ENCODE measurements around the gene CMTR1. TPM values are rescaled to one million over a fixed set of nuclear protein-coding genes. Genes with fewer than 3 reads are reported as not detected.

Gene CMTR1
- total RNA-seq, 1 experiment from 2014 or later, result 34.8 TPM

DNA sequence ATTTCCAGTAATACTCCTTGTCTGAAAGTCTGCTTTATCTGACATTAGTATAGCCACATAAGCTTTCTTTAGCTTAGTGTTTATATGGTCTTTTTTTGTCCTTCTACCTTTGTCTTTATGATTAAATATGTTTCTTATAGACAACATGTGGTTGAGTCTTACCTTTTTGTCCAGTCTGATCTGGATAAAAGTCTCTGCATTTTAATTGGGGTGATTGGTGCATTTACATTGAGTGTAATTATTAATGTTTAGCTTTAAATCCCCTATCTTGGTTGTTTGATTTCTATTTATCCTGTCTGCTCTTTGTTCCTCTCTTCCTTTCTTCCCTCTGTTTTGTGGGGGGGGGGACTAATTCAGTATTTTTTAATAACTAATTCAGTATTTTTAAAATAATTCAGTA lies 34.7 kb downstream of the CMTR1 start:
- H3K9me3 Mint-ChIP-seq, result peaks cover 3 to 4% of the 10 kb centered on the region in 2 experiments; a peak in 3 of 5 replicates
- Histone ChIP-seq H4K20me1 (ENCODE audit: control insufficient read depth, insufficient read depth, insufficient read length) (no peaks in the 10 kb centered on the region), H3K9me3 (ENCODE audit: control insufficient read depth, low read depth, low read length) (no peaks in the 10 kb centered on the region), H3K79me2 (ENCODE audit: insufficient read depth, low read length) (no peaks in the 10 kb centered on the region), H3K14ac (ENCODE audit: insufficient read depth, low read length) (no peak overlapping the region), H3K27me3 (ENCODE audit: insufficient read depth, low read length) (no peaks in the 10 kb centered on the region), H3K23ac (ENCODE audit: insufficient read length, low read depth, low read length) (no peak overlapping the region), H4K8ac (replicated peaks; ENCODE audit: insufficient read length, low read depth, low read length) (no peak overlapping the region), H3K18ac (ENCODE audit: insufficient read length, low read depth, low read length) (no peak overlapping the region), H3K23me2 (ENCODE audit: insufficient read length, low read depth, low read length, poor library complexity, severe bottlenecking) (no peaks in the 10 kb centered on the region), H3K27ac (ENCODE audit: insufficient read length, low read depth, low read length) (no peak overlapping the region), H2BK12ac (ENCODE audit: insufficient read length, low read depth, low read length) (no peak overlapping the region), H3K56ac (ENCODE audit: insufficient read length, low read depth, low read length) (no peak overlapping the region), H3T11ph (ENCODE audit: low read length) (no peak overlapping the region), H2BK15ac (ENCODE audit: low read depth, low read length) (no peak overlapping the region), H3K4me1 (ENCODE audit: insufficient read depth, low read length) (no peaks in the 10 kb centered on the region), H3K4me2 (ENCODE audit: insufficient read depth, insufficient read length, low read length) (no peak overlapping the region), H2AFZ (ENCODE audit: low read length) (no peak overlapping the region), H3K9ac (ENCODE audit: extremely low read depth, insufficient read length, low read length) (no peak overlapping the region), H4K91ac (ENCODE audit: insufficient read length, low read depth, low read length) (no peak overlapping the region), H2BK5ac (ENCODE audit: insufficient read length, low read length) (no peak overlapping the region), H2AK5ac (ENCODE audit: insufficient read length, low read length) (no peak overlapping the region), H3K4ac (ENCODE audit: low read depth, low read length) (no peak overlapping the region), H3K79me1 (ENCODE audit: insufficient read depth, low read depth, low read length, poor library complexity, severe bottlenecking) (no peaks in the 10 kb centered on the region), H2BK120ac (ENCODE audit: low read depth, low read length, poor library complexity, severe bottlenecking) (no peak overlapping the region), H2BK20ac (ENCODE audit: low read depth, low read length, poor library complexity, severe bottlenecking) (no peak overlapping the region), H4K5ac (ENCODE audit: insufficient read length, low read depth, low read length) (no peak overlapping the region)
- no peaks in the 10 kb centered on the region for H3K27me3 Mint-ChIP-seq (ENCODE audit: low read depth)
- no peak for TF ChIP-seq CTCF (conservative IDR thresholded peaks at IDR 0.05)
- no peaks in the 10 kb centered on the region for H3K4me1 Mint-ChIP-seq
- H3K4me3 Mint-ChIP-seq, result no peak overlapping the region
- H3K36me3 Mint-ChIP-seq (ENCODE audit: insufficient read depth in 1 of 3, low read depth in 3 of 3), result peaks cover 20 to 62% (median 59%) of the 10 kb centered on the region in 3 experiments
- no peak overlapping the region for H3K27ac Mint-ChIP-seq
- DNase-seq, result no peak

All from H9 (cell line).